SK-N-SH (cell line): Measurements from ENCODE around the gene RAB24.

Source experiments
- EP300 ChIP-seq, 2 experiments: IDR thresholded peaks; 2 replicates each; pipeline versions ENCODE4 v1.4.0 to v1.6.1; 2012; ENCODE audit warnings: borderline replicate concordance in 1 of 2, low read depth in 1 of 2, low read length in 1 of 2
- EZH2phosphoT487 ChIP-seq: fragments of 200-600 bp; sonication (generic); IDR thresholded peaks from 2 replicates; pipeline ENCODE4 v1.6.1; 2017; ENCODE audit warnings: low read depth, mixed run types, mild to moderate bottlenecking, antibody characterized with exemption, moderate library complexity, borderline replicate concordance
- GATA2 ChIP-seq: sonication (generic); formaldehyde crosslinking; IDR thresholded peaks from 2 replicates; pipeline ENCODE4 v1.5.0; 2020; ENCODE audit warnings: mild to moderate bottlenecking, missing genetic modification reagents
- JUND ChIP-seq: IDR thresholded peaks from 2 replicates; pipeline ENCODE4 v1.4.0; 2012
- MXI1 ChIP-seq: IDR thresholded peaks from 2 replicates; pipeline ENCODE4 v1.6.1; 2012; ENCODE audit warnings: mild to moderate bottlenecking, low read depth, low read length, improper control_type of control experiment
- POLR2AphosphoS5 ChIP-seq: IDR thresholded peaks from 2 replicates; pipeline ENCODE4 v1.6.1; 2012; ENCODE audit warnings: low read depth, low read length
- RAD21 ChIP-seq: IDR thresholded peaks from 2 replicates; pipeline ENCODE4 v1.6.1; 2012; ENCODE audit warnings: mild to moderate bottlenecking, low read length
- REST ChIP-seq: IDR thresholded peaks from 2 replicates; pipeline ENCODE4 v1.6.1; 2012; ENCODE audit warnings: mild to moderate bottlenecking, low read depth, low read length, moderate library complexity
- RFX5 ChIP-seq: IDR thresholded peaks from 2 replicates; pipeline ENCODE4 v1.6.1; 2012; ENCODE audit warnings: mild to moderate bottlenecking, improper control_type of control experiment, low read length
- SIN3A ChIP-seq: IDR thresholded peaks from 2 replicates; pipeline ENCODE4 v1.6.1; 2012; ENCODE audit warnings: low read depth, mild to moderate bottlenecking, low read length, moderate library complexity, borderline replicate concordance
- TAF1 ChIP-seq: IDR thresholded peaks from 2 replicates; pipeline ENCODE4 v1.6.1; 2012; ENCODE audit warnings: low read depth, mild to moderate bottlenecking, low read length, moderate library complexity, borderline replicate concordance
- USF2 ChIP-seq: fragments of 150-350 bp; IDR thresholded peaks from 2 replicates; pipeline ENCODE4 v1.6.1; 2017; ENCODE audit warnings: antibody characterized with exemption, low read length, low read depth, borderline replicate concordance
- TF ChIP-seq, protein P1 (sequence below): fragments of 200-600 bp; sonication (generic); IDR thresholded peaks from 2 replicates; pipeline ENCODE4 v1.6.1; 2017; ENCODE audit warnings: antibody characterized with exemption, mild to moderate bottlenecking, moderate library complexity
- TF ChIP-seq, protein P2 (sequence below): IDR thresholded peaks from 2 replicates; pipeline ENCODE4; 2012

GRCh38 chr5:177261510-177261909 lies 42.0 kb downstream of the RAB24 start:
- TF ChIP-seq RFX5 (no peak), RAD21 (no peak), JUND (no peak), POLR2AphosphoS5 (no peak), EZH2phosphoT487 (no peak), REST (no peak), EP300 (IDR thresholded peaks at IDR 0.05; ENCODE audit: borderline replicate concordance in 1 of 2, low read depth in 1 of 2, low read length in 1 of 2) (no peak), SIN3A (no peak), USF2 (no peak), TAF1 (no peak), MXI1 (no peak), GATA2 (no peak)
- TF ChIP-seq, protein P1, sequence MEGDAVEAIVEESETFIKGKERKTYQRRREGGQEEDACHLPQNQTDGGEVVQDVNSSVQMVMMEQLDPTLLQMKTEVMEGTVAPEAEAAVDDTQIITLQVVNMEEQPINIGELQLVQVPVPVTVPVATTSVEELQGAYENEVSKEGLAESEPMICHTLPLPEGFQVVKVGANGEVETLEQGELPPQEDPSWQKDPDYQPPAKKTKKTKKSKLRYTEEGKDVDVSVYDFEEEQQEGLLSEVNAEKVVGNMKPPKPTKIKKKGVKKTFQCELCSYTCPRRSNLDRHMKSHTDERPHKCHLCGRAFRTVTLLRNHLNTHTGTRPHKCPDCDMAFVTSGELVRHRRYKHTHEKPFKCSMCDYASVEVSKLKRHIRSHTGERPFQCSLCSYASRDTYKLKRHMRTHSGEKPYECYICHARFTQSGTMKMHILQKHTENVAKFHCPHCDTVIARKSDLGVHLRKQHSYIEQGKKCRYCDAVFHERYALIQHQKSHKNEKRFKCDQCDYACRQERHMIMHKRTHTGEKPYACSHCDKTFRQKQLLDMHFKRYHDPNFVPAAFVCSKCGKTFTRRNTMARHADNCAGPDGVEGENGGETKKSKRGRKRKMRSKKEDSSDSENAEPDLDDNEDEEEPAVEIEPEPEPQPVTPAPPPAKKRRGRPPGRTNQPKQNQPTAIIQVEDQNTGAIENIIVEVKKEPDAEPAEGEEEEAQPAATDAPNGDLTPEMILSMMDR, result no peak
- TF ChIP-seq, protein P2, sequence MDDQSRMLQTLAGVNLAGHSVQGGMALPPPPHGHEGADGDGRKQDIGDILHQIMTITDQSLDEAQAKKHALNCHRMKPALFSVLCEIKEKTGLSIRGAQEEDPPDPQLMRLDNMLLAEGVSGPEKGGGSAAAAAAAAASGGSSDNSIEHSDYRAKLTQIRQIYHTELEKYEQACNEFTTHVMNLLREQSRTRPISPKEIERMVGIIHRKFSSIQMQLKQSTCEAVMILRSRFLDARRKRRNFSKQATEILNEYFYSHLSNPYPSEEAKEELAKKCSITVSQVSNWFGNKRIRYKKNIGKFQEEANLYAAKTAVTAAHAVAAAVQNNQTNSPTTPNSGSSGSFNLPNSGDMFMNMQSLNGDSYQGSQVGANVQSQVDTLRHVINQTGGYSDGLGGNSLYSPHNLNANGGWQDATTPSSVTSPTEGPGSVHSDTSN, result no peak
